Stimulated activated CD4-positive, alpha-beta T cell treated with anti-CD3 and anti-CD28 coated beads, Interleukin-15, amount 100 ng/mL, for 48 hours (primary cell): ENCODE results near the gene HYDIN.
A peak's percentile ranks its signal among the peaks of the same experiment; 100 is the strongest.
"Not testable (repeated sequence)": the region's sequence is repeated elsewhere in the genome, so short reads cannot be mapped to it uniquely, and the experiment has no call there.

Experiments
- DNase-seq, 2 donors: peaks; one replicate each; pipeline ENCODE4 v3.0.0-alpha.2; 2020; ENCODE audit warnings: low read depth in 2 of 2

The HYDIN gene

DNA sequence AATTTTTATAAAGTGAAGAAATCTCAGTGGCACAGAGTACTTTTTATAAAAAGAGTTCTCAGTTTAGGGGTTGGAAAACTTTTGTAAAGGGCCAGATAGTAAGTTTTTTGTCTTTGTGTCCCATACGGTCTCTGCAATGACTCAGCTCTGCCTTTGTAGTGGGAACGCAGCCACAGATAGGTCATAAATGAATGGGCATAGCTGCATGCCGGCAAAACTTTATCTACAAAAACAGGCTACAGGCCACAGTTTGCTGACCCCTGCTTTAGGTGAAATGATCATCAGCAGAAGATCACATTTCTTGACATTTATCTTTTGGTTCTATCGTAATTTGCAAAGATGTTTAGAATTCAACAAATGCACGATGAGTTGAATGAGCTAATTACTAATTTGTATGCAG is 365.8 kb downstream of the HYDIN start:
- not testable (repeated sequence) for DNase-seq

GRCh38 chr16:70861996-70862395 is 368.5 kb downstream of the HYDIN start:
- not testable (repeated sequence) for DNase-seq

- DNase-seq, result not testable (repeated sequence)
These were observed 379.2 kb downstream of the HYDIN start for GRCh38 chr16:70851299-70851698.

GRCh38 chr16:70823498-70824118 is 406.9 kb downstream of the HYDIN start:
- not testable (repeated sequence) for DNase-seq

GRCh38 chr16:70822734-70823133 is 407.8 kb downstream of the HYDIN start:
- not testable (repeated sequence) for DNase-seq

DNA sequence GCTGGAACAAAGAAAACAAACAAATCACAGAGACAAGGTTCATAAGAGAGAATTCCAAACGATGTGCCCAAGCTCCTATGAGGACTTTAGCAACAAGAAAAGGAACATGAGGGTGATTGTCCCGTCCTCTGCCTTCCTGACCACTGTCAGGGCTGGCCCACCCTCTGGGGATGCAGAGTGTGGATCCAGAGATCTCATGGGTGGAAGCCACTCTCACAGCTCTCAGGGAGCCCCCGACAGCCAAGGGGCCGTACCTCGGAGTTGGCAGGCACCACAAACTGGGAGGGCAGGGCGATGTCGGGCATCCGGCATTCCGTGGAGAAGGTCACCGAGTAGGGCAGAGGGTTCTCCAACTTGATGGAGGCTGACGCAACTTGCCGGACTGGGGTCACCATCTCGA is 412.4 kb downstream of the HYDIN start:
- not testable (repeated sequence) for DNase-seq

- DNase-seq, result no peak
These were observed 421.0 kb downstream of the HYDIN start for GRCh38 chr16:70809392-70810060.

DNA sequence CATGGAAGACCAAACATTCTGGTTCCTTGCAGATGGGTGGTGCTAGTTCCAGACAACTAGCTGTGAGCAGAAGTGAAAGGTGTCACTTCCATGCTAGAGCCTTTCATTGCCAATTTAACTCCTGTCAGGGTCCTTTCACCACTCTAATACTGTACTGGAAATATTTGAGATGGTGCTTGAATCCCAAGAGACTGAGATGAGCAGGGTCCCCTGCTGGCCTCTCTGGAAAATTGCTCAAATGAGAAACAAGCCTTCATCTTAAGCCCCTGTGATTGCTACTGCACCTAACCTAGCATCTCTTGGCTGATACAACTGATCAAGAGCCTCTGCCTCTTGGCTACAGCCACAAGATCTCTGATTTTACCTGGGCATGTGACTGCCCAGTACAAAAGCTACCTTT is 422.2 kb downstream of the HYDIN start:
- DNase-seq, result no peak

- DNase-seq, result no peak
These were observed 424.7 kb downstream of the HYDIN start for GRCh38 chr16:70805787-70806186.

DNA sequence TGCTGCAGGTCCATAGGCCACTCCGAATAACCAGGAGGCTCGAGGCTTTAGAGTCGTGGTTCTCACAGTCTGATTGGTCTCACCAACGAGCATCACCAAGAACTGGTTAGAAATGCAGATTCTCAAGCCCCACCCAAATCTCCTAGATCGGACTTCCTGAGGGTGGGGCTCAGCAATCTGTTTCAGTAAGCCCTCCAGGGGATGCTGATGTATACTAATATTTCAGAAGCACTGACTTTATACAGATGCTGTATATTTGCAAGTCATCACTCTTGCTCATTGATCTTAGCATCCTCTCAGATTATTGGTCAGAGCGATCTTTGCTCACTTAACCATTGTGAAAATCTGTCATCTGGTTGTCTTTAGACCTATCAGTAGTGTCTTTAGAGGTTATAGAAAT is 425.1 kb downstream of the HYDIN start:
- DNase-seq, result no peak

GRCh38 chr16:70804734-70805169 is 425.8 kb downstream of the HYDIN start:
- no peak for DNase-seq

DNA sequence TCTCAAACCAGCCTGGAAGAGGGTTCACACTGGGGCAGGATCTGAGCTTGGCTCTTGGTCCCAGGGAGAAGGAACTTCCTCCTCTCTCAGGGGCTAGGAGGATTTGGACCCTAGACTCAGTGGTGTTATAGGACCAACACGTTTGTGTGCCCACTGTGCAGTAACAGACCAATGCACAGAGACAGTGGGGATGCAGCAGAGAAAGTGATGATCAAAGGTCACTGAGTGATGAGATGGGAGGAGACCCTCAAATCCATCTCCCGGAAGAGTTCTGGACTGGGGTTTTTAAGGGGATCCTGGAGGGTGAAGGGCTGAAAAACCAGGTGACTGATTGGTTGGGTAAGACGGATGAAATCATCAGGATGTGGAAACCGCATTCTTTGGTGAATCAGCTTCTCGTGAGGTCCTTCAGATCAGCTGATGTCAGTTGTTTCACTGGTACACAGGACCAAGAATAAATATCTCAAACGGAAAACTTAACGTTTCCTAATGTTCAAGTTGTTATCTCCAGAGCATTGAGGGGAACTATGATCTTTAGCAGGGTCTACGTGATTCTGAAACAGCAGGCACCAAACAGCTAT is 426.3 kb downstream of the HYDIN start:
- DNase-seq, result no peak

DNA sequence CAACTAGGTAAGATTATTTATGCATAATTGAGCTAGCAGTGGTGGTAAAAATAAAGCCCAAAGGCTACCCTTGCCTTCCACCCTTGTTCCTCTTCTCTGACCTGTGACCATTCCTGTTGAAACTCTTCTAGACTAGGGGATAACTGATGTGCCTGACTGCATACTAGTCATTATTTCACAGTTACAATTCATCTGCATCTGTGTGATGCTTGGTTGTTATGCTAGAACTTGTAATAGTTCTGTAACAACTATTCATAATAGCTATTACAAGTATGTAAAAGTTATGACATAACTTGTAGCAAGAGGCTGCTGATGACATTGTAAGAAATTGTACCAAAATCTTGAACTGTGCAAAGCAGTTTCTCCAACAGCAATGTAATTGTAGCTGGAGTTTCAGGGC is 427.2 kb downstream of the HYDIN start:
- no peak for DNase-seq

GRCh38 chr16:70801611-70802010 is 428.9 kb downstream of the HYDIN start:
- no peak for DNase-seq

GRCh38 chr16:70800781-70801480 is 429.6 kb downstream of the HYDIN start, which contains the start of gene VAC14:
Gene VAC14 (minus strand): TSS chr16:70801158. CDS start chr16:70800900, 258 bp downstream.
- DNase-seq, result peak; percentile 93 to 96

DNA sequence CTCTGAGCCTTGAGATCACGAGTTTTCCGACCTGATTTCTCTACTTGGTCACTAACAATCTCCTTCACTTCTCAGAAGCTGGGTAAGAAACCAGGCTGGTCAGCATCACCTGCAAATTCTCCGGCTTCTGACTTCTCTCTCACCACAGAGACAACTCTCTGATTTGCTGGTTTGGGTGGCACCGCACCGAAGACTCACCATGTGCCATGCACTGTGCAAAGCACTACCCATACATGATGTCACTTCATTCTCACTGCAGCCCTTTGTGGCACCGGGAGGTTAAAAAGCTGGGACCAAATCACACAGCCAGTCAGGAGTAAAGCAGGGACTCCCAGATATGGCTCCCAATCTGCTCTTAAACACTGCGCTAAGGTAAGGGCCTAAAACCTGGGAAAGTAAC is 430.2 kb downstream of the HYDIN start:
- DNase-seq, result no peak

GRCh38 chr16:70796301-70796700 is 434.2 kb downstream of the HYDIN start:
- no peak for DNase-seq

DNA sequence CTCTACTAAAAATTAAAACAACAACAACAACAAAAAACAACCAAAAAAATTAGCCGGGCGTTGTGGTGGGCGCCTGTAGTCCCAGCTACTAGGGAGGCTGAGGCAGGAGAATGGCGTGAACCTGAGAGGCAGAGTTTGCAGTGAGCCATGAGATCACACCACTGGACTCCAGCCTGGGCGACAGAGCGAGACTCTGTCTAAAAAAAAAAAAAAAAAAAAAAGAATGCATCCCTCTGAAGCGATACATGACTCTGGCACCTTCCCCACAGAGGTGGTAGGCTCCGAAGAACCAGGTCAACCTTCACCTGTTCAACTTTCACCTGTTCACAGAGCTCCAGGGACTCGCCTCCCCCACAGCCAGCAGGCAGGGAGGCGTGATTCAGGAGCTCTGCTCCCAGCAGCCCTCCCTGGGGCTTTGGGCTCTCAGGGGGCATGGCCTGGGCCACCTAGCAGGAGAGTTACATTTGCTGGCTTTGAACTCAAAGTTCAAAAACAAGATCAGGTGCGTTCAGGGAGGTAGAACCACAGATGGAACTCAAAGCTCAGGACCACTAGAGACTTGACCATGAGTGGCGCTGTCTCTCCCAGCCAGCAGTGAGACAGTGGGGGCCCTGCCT is 435.1 kb downstream of the HYDIN start:
- no peak for DNase-seq

DNA sequence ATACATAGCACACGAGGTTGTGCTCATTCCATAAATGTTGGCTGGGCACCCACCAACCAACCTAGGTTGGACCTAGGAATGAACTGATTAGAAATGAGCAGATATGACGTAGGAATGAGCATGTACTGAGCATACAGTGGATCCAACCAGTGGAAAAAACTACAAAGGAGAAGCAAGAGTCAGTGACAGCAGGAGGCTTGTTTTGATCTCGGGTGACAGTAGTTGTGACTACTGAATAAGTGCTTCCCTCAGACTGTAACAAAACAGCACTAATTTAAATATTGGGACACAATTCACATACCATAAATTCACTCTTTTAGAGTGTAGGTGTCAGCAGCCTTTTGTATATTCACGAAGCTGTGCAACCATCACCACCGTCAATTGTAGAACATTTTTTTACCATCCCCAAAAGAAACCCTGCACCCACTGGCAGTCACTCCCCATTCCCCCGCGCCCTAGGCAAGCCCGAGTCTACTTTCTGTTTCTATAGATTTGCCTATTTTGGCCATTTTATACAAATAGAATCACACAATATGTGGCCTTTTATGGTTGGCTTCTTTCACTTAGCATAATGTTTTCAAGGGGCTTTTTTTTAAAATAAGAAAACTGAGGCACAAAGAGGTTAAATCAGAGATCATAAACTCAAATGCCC is 436.5 kb downstream of the HYDIN start:
- DNase-seq, result no peak

DNA sequence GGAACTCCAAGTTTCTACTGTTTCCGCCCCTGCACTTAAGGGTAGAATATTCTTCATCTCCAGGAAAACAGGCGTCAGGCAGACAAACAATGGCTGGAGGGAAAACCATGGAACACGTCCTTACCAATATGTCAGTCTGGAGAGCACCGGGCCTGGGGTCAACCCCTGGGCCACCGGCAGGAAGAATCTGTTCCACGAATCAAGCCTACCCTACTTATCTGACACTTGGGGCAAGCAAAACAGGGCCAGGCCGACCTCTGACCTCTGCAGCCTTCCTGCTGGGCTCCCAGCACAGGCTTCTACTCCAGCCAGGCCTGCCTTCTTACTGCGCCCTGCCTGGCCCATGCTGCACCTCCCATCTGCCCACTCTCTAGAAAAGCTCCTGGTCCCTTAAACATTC is 439.7 kb downstream of the HYDIN start:
- DNase-seq, result no peak
